Stimulated activated CD4-positive, alpha-beta T cell treated with anti-CD3 and anti-CD28 coated beads, TNF-alpha, amount 100 ng/mL, for 1 hour (primary cell): ENCODE measurements around the gene KRTAP12-3.
"Not testable (repeated sequence)": the region's sequence is repeated elsewhere in the genome, so short reads cannot be mapped to it uniquely, and the experiment has no call there.

ENCODE experiments used
- DNase-seq, 3 donors: peaks; one replicate each; pipeline ENCODE4 v3.0.0-alpha.2; 2020; ENCODE audit warnings: low read depth in 3 of 3, low spot score in 1 of 3

The KRTAP12-3 gene

DNA sequence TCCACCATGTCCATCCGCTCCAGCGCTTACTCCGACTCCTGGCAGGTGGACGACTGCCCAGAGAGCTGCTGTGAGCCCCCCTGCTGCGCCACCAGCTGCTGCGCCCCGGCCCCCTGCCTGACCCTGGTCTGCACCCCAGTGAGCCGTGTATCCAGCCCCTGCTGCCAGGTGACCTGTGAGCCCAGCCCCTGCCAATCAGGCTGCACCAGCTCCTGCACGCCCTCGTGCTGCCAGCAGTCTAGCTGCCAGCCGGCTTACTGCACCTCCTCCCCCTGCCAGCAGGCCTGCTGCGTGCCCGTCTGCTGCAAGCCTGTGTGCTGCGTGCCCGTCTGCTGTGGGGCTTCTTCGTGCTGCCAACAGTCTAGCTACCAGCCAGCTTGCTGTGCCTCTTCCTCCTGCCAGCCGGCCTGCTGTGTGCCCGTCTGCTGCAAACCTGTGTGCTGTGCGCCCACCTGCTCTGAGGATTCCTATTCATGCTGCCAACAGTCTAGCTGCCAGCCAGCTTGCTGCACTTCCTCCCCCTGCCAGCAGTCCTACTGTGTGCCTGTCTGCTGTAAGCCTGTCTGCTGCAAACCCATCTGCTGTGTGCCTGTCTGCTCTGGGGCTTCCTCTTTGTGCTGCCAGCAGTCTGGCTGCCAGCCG lies 30.4 kb upstream of the KRTAP12-3 start:
- DNase-seq = not testable (repeated sequence)

DNA sequence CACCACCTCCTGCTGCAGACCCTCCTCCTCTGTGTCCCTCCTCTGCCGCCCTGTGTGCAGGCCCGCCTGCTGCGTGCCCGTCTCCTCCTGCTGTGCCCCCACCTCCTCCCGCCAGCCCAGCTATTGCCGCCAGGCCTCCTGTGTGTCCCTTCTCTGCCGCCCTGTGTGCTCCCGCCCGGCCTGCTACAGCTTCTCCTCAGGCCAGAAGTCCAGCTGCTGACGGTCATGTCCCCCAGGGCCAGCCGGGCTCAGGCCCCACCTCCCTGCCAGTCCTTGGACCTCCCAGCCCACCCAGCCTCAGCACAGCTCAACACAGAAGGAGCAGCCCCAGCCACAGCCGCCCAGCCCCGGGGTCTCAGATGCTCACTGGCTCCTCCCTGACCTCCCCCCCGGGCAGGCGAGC lies 29.9 kb upstream of the KRTAP12-3 start:
- not testable (repeated sequence) for DNase-seq

GRCh38 chr21:44628707-44629391 lies 28.9 kb upstream of the KRTAP12-3 start:
- no peak for DNase-seq

GRCh38 chr21:44630440-44630839 lies 27.3 kb upstream of the KRTAP12-3 start:
- no peak for DNase-seq

DNA sequence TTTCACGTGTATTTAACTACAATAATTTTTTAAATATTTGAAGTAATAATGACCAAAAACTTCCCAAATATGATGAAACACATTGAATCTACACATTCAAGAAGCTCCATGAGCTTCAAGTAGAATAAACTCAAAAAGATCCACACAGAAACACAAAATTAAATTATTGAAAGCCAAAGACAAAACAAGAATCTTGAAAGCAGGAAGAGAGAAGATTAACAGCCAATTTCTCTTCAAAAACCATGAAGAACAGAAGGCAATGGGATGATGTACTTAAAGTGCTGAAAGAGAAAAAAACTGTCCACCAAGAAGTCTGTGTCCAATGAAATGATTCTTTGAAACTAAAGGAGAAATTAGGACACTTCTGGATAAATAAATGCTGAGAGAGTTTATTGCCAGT lies 25.7 kb upstream of the KRTAP12-3 start:
- DNase-seq = no peak

DNA sequence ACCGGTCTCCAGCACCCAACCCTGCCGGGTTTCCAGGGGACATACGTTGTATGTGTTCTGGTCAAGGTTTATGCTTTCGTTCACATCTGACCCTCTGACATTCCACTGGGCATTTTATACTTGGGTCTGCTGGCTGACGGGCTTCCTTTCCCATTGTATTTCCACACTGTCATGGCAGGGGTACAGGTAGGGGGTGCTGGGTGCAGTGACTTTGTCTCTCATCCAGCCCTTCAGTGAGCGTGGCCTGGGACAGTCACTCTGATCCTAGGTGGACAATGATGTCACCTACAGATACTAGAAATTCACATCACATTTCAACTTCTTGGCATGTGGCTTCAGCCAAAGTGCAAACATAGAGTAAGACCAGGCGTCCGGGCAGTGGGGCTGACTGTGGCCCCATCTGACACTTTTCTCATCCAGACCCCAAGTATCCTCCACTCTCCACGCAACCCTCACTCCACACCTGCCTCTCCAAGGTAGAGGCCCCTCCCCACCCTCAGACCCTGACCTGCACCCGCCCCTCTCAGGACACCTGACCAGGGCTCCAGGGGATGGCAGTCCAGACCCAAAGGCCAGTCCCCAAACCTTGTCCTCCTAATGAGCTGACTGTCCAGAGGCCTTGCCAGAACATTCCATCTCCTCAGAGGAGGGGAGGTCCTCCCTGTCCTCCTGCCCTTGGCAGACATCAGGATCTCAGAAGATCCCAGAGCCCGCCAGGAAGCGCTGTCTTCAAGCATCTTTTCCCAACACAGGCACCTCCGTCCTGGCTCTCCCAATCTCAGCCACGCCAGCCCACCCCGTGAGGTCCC lies 21.3 kb upstream of the KRTAP12-3 start:
- no peak for DNase-seq

DNA sequence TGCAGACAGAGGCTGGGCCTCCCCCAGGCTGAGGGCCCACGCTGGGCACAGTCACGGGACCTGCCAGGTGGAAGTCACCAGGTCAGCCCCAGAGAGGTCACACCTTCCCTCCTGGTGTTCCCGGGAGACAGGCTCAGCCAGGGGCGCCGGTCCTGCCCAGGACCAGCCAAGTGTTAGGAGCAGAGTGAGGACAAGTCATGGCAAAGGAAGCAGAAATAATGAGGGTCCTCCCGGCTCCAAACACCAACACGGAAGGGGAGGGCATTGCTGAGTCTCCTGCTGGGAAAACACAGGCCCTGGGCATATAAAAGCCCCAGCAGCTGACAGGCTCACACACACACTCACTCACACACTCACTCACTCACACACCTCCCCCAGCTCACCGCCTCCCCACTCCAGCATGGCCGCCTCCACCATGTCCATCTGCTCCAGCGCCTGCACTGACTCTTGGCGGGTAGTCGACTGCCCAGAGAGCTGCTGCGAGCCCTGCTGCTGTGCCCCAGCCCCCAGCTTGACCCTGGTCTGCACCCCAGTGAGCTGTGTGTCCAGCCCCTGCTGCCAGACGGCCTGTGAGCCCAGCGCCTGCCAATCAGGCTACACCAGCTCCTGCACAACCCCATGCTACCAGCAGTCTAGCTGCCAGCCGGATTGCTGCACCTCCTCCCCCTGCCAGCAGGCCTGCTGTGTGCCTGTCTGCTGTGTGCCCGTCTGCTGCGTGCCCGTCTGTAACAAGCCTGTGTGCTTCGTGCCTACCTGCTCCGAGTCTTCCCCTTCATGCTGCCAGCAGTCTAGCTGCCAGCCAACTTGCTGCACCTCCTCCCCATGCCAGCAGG lies 20.5 kb upstream of the KRTAP12-3 start, which contains the start of gene KRTAP10-10:
KRTAP10-10 (plus strand) TSS at position 339 of the 833 bp plus-strand sequence; CDS start at position 401, 62 bp downstream.
- DNase-seq = no peak

- not testable (repeated sequence) for DNase-seq
Measured at GRCh38 chr21:44637851-44638348, 19.8 kb upstream of the KRTAP12-3 start.

DNA sequence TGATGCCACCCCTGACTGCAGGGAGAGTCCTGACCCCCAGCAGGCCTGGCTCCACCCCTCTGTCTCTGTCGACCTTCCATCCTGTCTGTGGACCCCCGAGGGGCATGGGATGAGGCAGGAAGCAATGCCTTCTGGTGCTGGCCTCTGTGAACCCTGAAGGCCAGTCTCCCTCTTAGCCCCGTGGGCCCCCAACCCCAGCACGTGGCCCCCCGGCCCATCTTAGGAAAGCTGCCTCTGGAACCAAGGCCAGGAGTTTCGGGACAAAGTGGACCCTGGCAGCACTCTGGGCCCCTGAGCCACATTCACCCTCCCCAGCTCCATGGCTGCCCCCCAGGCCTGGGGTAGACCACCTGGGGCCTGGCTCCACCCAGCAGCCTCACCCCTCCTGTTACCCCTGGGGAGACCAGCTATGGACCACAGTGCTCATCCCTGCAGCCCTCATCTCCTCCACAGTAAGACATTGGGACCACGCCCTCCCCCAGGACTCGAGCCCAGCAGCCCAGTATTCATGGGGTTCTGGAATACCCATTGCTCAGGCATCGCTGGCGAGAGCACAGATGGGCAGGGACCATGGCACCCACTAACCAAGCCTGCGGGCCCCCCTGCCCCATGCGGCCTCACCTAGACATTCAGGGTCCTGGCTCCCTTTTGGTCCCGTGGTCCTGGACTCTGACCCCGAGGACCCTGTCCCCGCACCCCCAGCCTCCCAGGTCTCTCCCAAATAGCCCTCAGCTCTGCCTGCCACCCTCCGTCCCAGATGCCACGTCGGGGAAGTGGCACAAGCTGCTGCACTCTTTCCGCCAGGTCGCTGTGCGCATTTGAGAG lies 19.0 kb upstream of the KRTAP12-3 start:
- not testable (repeated sequence) for DNase-seq

DNA sequence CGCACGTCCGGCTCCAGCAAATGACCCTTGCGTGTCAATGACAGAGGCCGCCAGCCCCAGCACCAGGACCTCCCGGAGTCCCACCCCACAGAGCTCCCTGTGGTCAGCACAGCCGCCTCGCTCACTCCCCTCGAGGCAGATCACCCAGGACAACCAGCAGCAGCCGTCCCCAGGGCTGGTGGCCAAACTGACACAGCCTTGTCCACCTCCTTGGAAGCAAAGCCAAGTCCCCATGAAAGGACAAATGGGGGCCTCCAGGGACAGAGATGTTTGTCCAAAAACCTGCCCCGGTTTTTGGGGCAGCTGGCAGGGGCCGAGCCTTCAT lies 18.4 kb upstream of the KRTAP12-3 start:
- no peak for DNase-seq

DNA sequence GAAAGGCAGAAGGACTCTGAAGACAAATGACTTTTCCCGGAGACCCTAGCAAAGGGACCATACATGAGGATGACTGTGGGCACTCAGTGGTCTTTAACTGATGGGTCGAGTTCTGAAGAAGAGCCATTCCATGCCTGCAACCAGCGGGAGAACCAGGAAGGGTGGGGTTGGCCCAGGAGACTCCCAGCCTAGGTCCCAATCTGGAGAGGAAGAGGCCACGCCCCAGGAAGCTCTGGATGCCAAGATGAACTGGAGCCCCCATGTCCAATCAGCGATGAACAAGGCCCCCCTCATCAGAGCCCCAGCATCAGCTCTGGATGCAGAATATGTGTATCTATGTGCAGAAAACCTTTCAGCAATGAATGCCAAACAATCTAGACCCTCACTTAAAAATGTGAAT lies 17.0 kb upstream of the KRTAP12-3 start:
- no peak for DNase-seq

DNA sequence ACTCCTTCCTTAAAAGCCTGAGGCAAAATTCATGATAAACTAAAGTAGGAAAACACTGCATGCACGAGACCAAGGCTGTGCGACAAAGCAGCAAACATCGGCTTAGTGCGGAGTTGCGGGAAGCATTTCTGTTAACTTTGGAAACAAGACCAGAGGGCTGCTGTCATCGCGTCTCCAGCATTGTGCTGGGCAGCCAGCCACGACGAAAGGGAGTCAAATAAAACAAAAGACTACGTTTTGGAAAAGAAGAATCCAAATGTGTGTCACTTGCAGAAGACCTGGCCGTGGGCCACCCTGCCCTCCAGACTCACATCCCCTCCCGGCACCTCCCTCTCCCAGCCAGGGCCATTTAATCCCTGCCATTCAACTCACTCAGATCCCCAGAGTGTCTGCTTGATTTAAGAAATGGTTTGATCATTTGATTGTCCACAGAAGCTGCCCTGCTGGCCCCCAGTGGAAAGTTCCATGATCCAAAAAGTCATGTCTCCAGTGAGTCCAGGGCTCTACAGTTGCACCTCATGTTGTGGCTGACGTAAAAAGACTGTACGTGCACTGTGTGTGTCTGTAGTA lies 13.9 kb upstream of the KRTAP12-3 start:
- DNase-seq = no peak

- DNase-seq = no peak
Measured at GRCh38 chr21:44644878-44645277, 12.9 kb upstream of the KRTAP12-3 start.

- not testable (repeated sequence) for DNase-seq
Measured at GRCh38 chr21:44646366-44647221, 11.1 kb upstream of the KRTAP12-3 start, which contains the start of gene KRTAP10-11. Gene KRTAP10-11 (plus strand): TSS chr21:44646414. CDS start chr21:44646459, 45 bp downstream.

GRCh38 chr21:44647222-44647552 lies 10.5 kb upstream of the KRTAP12-3 start:
- DNase-seq = no peak

GRCh38 chr21:44648557-44649311 lies 9.0 kb upstream of the KRTAP12-3 start:
- no peak for DNase-seq

GRCh38 chr21:44649521-44650100 lies 8.1 kb upstream of the KRTAP12-3 start:
- no peak for DNase-seq
